C1 segment of cervical spinal cord (tissue), 14 donors: Measurements from ENCODE around the gene GPR183.
"Not testable (repeated sequence)": the region's sequence is repeated elsewhere in the genome, so short reads cannot be mapped to it uniquely, and the experiment has no call there.

Source experiments
- DNase-seq, 14 donors: peaks; one replicate each; lab custom pipeline; 2025; lab: John Stamatoyannopoulos, UW

The GPR183 gene

GRCh38 chr13:99269627-99270241 lies 37.5 kb downstream of the GPR183 start:
- DNase-seq = no peak

GRCh38 chr13:99268822-99269221 lies 38.4 kb downstream of the GPR183 start:
- no peak for DNase-seq

GRCh38 chr13:99267927-99268326 lies 39.3 kb downstream of the GPR183 start:
- no peak for DNase-seq

- DNase-seq = no peak
Observed at GRCh38 chr13:99266827-99267226, 40.4 kb downstream of the GPR183 start.

- DNase-seq = no peak
Observed at GRCh38 chr13:99265821-99266426, 41.3 kb downstream of the GPR183 start.

- DNase-seq = no peak
Observed at GRCh38 chr13:99265162-99265800, 41.9 kb downstream of the GPR183 start.

GRCh38 chr13:99264051-99264450 lies 43.1 kb downstream of the GPR183 start:
- DNase-seq = no peak

GRCh38 chr13:99263126-99263785 lies 43.9 kb downstream of the GPR183 start:
- DNase-seq = no peak

GRCh38 chr13:99261059-99261458 lies 46.1 kb downstream of the GPR183 start:
- no peak for DNase-seq

- DNase-seq = no peak
Observed at GRCh38 chr13:99260216-99260615, 47.0 kb downstream of the GPR183 start.

GRCh38 chr13:99258946-99259345 lies 48.3 kb downstream of the GPR183 start:
- DNase-seq = no peak

GRCh38 chr13:99258210-99258860 lies 48.9 kb downstream of the GPR183 start, which contains the start of gene GPR18:
Gene GPR18 (minus strand): TSS chr13:99258379. CDS start chr13:99255872, 2,507 bp downstream.
- no peak for DNase-seq

- no peak for DNase-seq
Observed at GRCh38 chr13:99257291-99257690, 49.9 kb downstream of the GPR183 start.

GRCh38 chr13:99256709-99257108 lies 50.5 kb downstream of the GPR183 start:
- DNase-seq = no peak

GRCh38 chr13:99256283-99256682 lies 50.9 kb downstream of the GPR183 start:
- DNase-seq = no peak

- no peak for DNase-seq
Observed at GRCh38 chr13:99255271-99255670, 51.9 kb downstream of the GPR183 start.

GRCh38 chr13:99254830-99255229 lies 52.4 kb downstream of the GPR183 start:
- DNase-seq = no peak

GRCh38 chr13:99251921-99252320 lies 55.3 kb downstream of the GPR183 start:
- no peak for DNase-seq

GRCh38 chr13:99250982-99251825 lies 56.0 kb downstream of the GPR183 start:
- DNase-seq = no peak

GRCh38 chr13:99249606-99250005 lies 57.6 kb downstream of the GPR183 start:
- not testable (repeated sequence) for DNase-seq

- not testable (repeated sequence) for DNase-seq
Observed at GRCh38 chr13:99249178-99249577, 58.0 kb downstream of the GPR183 start.
